ENCODE measurements around the gene ADORA2A. TPM values are rescaled to one million over a fixed set of nuclear protein-coding genes. Genes with fewer than 3 reads are reported as not detected.

The ADORA2A gene
- total RNA-seq, 1 donor from 2014 or later: 2.7 TPM

- no peak for DNase-seq (ENCODE audit: low read depth in 2 of 2)
Measured at GRCh38 chr22:24403346-24403745, 24.1 kb upstream of the ADORA2A start.

GRCh38 chr22:24404561-24405275 is 22.7 kb upstream of the ADORA2A start:
- no peak for DNase-seq (ENCODE audit: low read depth in 2 of 2)

- no peak for DNase-seq (ENCODE audit: low read depth in 2 of 2)
Measured at GRCh38 chr22:24405631-24406321, 21.6 kb upstream of the ADORA2A start.

GRCh38 chr22:24406322-24407277 is 20.8 kb upstream of the ADORA2A start:
- no peak for DNase-seq (ENCODE audit: low read depth in 2 of 2)

GRCh38 chr22:24407278-24407665 is 20.1 kb upstream of the ADORA2A start:
- peak in 1 of 2 donors; percentile 69 for DNase-seq (ENCODE audit: low read depth in 2 of 2)

GRCh38 chr22:24407884-24408283 is 19.5 kb upstream of the ADORA2A start:
- DNase-seq (ENCODE audit: low read depth in 2 of 2): no peak

GRCh38 chr22:24408630-24409029 is 18.8 kb upstream of the ADORA2A start:
- peak in 1 of 2 donors; percentile 49 for DNase-seq (ENCODE audit: low read depth in 2 of 2)

GRCh38 chr22:24409707-24410106 is 17.7 kb upstream of the ADORA2A start:
- DNase-seq (ENCODE audit: low read depth in 2 of 2): no peak

- DNase-seq (ENCODE audit: low read depth in 2 of 2): no peak
Measured at GRCh38 chr22:24410110-24410856, 17.1 kb upstream of the ADORA2A start.

- DNase-seq (ENCODE audit: low read depth in 2 of 2): no peak
Measured at GRCh38 chr22:24411256-24412004, 16.0 kb upstream of the ADORA2A start.

- DNase-seq (ENCODE audit: low read depth in 2 of 2): no peak
Measured at GRCh38 chr22:24412274-24412673, 15.1 kb upstream of the ADORA2A start.

GRCh38 chr22:24413271-24413670 is 14.1 kb upstream of the ADORA2A start:
- no peak for DNase-seq (ENCODE audit: low read depth in 2 of 2)

- DNase-seq (ENCODE audit: low read depth in 2 of 2): no peak
Measured at GRCh38 chr22:24413736-24414385, 13.5 kb upstream of the ADORA2A start.

- no peak for DNase-seq (ENCODE audit: low read depth in 2 of 2)
Measured at GRCh38 chr22:24414523-24414922, 12.9 kb upstream of the ADORA2A start.

GRCh38 chr22:24414984-24415945 is 12.1 kb upstream of the ADORA2A start:
- no peak for DNase-seq (ENCODE audit: low read depth in 2 of 2)

- no peak for DNase-seq (ENCODE audit: low read depth in 2 of 2)
Measured at GRCh38 chr22:24416095-24416494, 11.3 kb upstream of the ADORA2A start.

GRCh38 chr22:24416611-24417010 is 10.8 kb upstream of the ADORA2A start:
- DNase-seq (ENCODE audit: low read depth in 2 of 2): no peak

- DNase-seq (ENCODE audit: low read depth in 2 of 2): no peak
Measured at GRCh38 chr22:24417200-24417599, 10.2 kb upstream of the ADORA2A start.
